H9 (cell line): ENCODE data around the gene KRTAP5-1. TPM values are rescaled to one million over a fixed set of nuclear protein-coding genes. Genes with fewer than 3 reads are reported as not detected.
"Not testable (repeated sequence)": the region's sequence is repeated elsewhere in the genome, so short reads cannot be mapped to it uniquely, and the experiment has no call there.

Experiments
- DNase-seq: peaks from one replicate; pipeline ENCODE4 v3.0.0-alpha.2; 2017
- H2AFZ ChIP-seq: one replicate; pipeline ENCODE4 v1.6.1; 2013; ENCODE audit warnings: mild to moderate bottlenecking, low read length, control low read depth, moderate library complexity
- H2AK5ac ChIP-seq: 2 replicates; pipeline ENCODE4 v1.6.1; 2013; ENCODE audit warnings: low read length, control low read depth, mixed read lengths; ENCODE audit not compliant: insufficient read length
- H2BK120ac ChIP-seq: one replicate; pipeline ENCODE4 v1.6.1; 2013; ENCODE audit warnings: low read depth, mild to moderate bottlenecking, low read length, control low read depth, inconsistent platforms; ENCODE audit not compliant: poor library complexity, severe bottlenecking
- H2BK12ac ChIP-seq: 2 replicates; pipeline ENCODE4 v1.6.1; 2013; ENCODE audit warnings: low read length, control low read depth, mixed read lengths, low read depth; ENCODE audit not compliant: insufficient read length
- H2BK15ac ChIP-seq: 2 replicates; pipeline ENCODE4 v1.6.1; 2013; ENCODE audit warnings: low read depth, low read length, control low read depth
- H2BK20ac ChIP-seq: one replicate; pipeline ENCODE4 v1.6.1; 2013; ENCODE audit warnings: low read depth, mild to moderate bottlenecking, low read length, control low read depth, inconsistent platforms; ENCODE audit not compliant: poor library complexity, severe bottlenecking
- H2BK5ac ChIP-seq: 2 replicates; pipeline ENCODE4 v1.6.1; 2013; ENCODE audit warnings: low read length, control low read depth, mixed read lengths; ENCODE audit not compliant: insufficient read length
- H3K14ac ChIP-seq: 2 replicates; pipeline ENCODE4 v1.6.1; 2013; ENCODE audit warnings: low read length, control low read depth; ENCODE audit not compliant: insufficient read depth
- H3K18ac ChIP-seq: 2 replicates; pipeline ENCODE4 v1.6.1; 2013; ENCODE audit warnings: low read depth, mild to moderate bottlenecking, mixed read lengths, low read length, control low read depth; ENCODE audit not compliant: insufficient read length
- H3K23ac ChIP-seq: 2 replicates; pipeline ENCODE4 v1.6.1; 2013; ENCODE audit warnings: low read length, control low read depth, mixed read lengths, low read depth; ENCODE audit not compliant: insufficient read length
- H3K23me2 ChIP-seq: 2 replicates; pipeline ENCODE4 v1.6.1; 2013; ENCODE audit warnings: low read depth, mild to moderate bottlenecking, mixed read lengths, low read length, control low read depth; ENCODE audit not compliant: insufficient read length, poor library complexity, severe bottlenecking
- H3K27ac ChIP-seq: 2 replicates; pipeline ENCODE4 v1.5.1; 2013; ENCODE audit warnings: low read length, control low read depth, mixed read lengths, low read depth; ENCODE audit not compliant: insufficient read length
- H3K27me3 ChIP-seq: 2 replicates; pipeline ENCODE4 v1.6.1; 2013; ENCODE audit warnings: low read length, control low read depth, inconsistent platforms; ENCODE audit not compliant: insufficient read depth
- H3K4ac ChIP-seq: 2 replicates; pipeline ENCODE4 v1.6.1; 2013; ENCODE audit warnings: low read depth, mild to moderate bottlenecking, control low read depth, inconsistent platforms, low read length, moderate library complexity
- H3K4me1 ChIP-seq: 2 replicates; pipeline ENCODE4 v1.6.1; 2013; ENCODE audit warnings: low read length, control low read depth, inconsistent platforms; ENCODE audit not compliant: insufficient read depth
- H3K4me2 ChIP-seq: 2 replicates; pipeline ENCODE4 v1.6.1; 2013; ENCODE audit warnings: low read length, control low read depth, mixed read lengths; ENCODE audit not compliant: insufficient read length, insufficient read depth
- H3K56ac ChIP-seq: 2 replicates; pipeline ENCODE4 v1.6.1; 2013; ENCODE audit warnings: low read depth, mild to moderate bottlenecking, mixed read lengths, low read length, control low read depth; ENCODE audit not compliant: insufficient read length
- H3K79me1 ChIP-seq: 2 replicates; pipeline ENCODE4 v1.6.1; 2013; ENCODE audit warnings: low read depth, mild to moderate bottlenecking, moderate library complexity, low read length, control low read depth, inconsistent platforms; ENCODE audit not compliant: insufficient read depth, poor library complexity, severe bottlenecking
- H3K79me2 ChIP-seq: 2 replicates; pipeline ENCODE4 v1.6.1; 2013; ENCODE audit warnings: low read length, control low read depth, inconsistent platforms; ENCODE audit not compliant: insufficient read depth
- H3K9ac ChIP-seq: 2 replicates; pipeline ENCODE4 v1.6.1; 2013; ENCODE audit warnings: low read length, control low read depth, mixed read lengths; ENCODE audit not compliant: insufficient read length; ENCODE audit errors: extremely low read depth
- H3K9me3 ChIP-seq: one replicate; pipeline ENCODE4 v1.6.1; 2013; ENCODE audit warnings: low read depth, low read length, inconsistent platforms; ENCODE audit not compliant: control insufficient read depth
- H3T11ph ChIP-seq: one replicate; pipeline ENCODE4 v1.6.1; 2013; ENCODE audit warnings: mild to moderate bottlenecking, low read length, control low read depth, inconsistent platforms
- H4K20me1 ChIP-seq: one replicate; pipeline ENCODE4 v1.6.1; 2013; ENCODE audit not compliant: control insufficient read depth, insufficient read length, insufficient read depth
- H4K5ac ChIP-seq: 2 replicates; pipeline ENCODE4 v1.6.1; 2013; ENCODE audit warnings: low read depth, mild to moderate bottlenecking, mixed read lengths, low read length, control low read depth; ENCODE audit not compliant: insufficient read length
- H4K8ac ChIP-seq: replicated peaks from 2 replicates; pipeline ENCODE4 v1.6.1; 2013; ENCODE audit warnings: low read length, control low read depth, mixed read lengths, low read depth; ENCODE audit not compliant: insufficient read length
- H4K91ac ChIP-seq: 2 replicates; pipeline ENCODE4 v1.6.1; 2013; ENCODE audit warnings: low read depth, mild to moderate bottlenecking, moderate library complexity, mixed read lengths, low read length, control low read depth; ENCODE audit not compliant: insufficient read length
- H3K27ac Mint-ChIP-seq, 3 experiments: 2 replicates in 2 of 3; 3 replicates in 1 of 3; pipeline ENCODE4 v1.8.0; 2020 to 2021; ENCODE audit warnings: mixed read lengths in 3 of 3, mild to moderate bottlenecking in 1 of 3, moderate library complexity in 1 of 3
- H3K27me3 Mint-ChIP-seq: 2 replicates; pipeline ENCODE4 v1.8.0; 2021; ENCODE audit warnings: low read depth, mild to moderate bottlenecking, moderate library complexity, mixed read lengths
- H3K36me3 Mint-ChIP-seq, 3 experiments: 2 replicates in 2 of 3; 3 replicates in 1 of 3; pipeline ENCODE4 v1.8.0; 2020 to 2021; ENCODE audit warnings: low read depth in 3 of 3, mixed read lengths in 3 of 3; ENCODE audit not compliant: insufficient read depth in 1 of 3
- H3K4me1 Mint-ChIP-seq, 2 experiments: 2 replicates each; pipeline ENCODE4 v1.8.0; 2020; ENCODE audit warnings: mixed read lengths in 2 of 2
- H3K4me3 Mint-ChIP-seq, 2 experiments: 2 replicates in 1 of 2; 3 replicates in 1 of 2; pipeline ENCODE4 v1.8.0; 2020 to 2021; ENCODE audit warnings: mild to moderate bottlenecking in 2 of 2, mixed read lengths in 2 of 2, moderate library complexity in 1 of 2
- H3K9me3 Mint-ChIP-seq, 2 experiments: 2 replicates in 1 of 2; 3 replicates in 1 of 2; pipeline ENCODE4 v1.8.0; 2020; ENCODE audit warnings: mild to moderate bottlenecking in 2 of 2, mixed read lengths in 2 of 2, moderate library complexity in 1 of 2
- CTCF ChIP-seq: fragments of 200-600 bp; sonication (generic); conservative IDR thresholded peaks from 3 replicates; pipeline ENCODE4 v1.8.0; 2021; ENCODE audit warnings: antibody characterized with exemption, mild to moderate bottlenecking
- WGBS: extraction: QIAGEN DNeasy Blood & Tissue Kit; methylation state at CpG from one replicate; pipeline ENCODE4 v1.1.7; 2013; ENCODE audit warnings: missing lambda C conversion rate, low lambda C conversion rate, mixed read lengths; ENCODE audit not compliant: insufficient read length; ENCODE audit errors: extremely low coverage; 5-methylcytosine and 5-hydroxymethylcytosine counted together
- total RNA-seq: library from RNA; stranded (reverse); gene quantifications from 2 replicates; pipeline ENCODE4 v1.2.1, GENCODE V29; 2021

KRTAP5-1 gene
- total RNA-seq, 1 experiment from 2014 or later, result not detected

GRCh38 chr11:1598816-1599215, 13.7 kb upstream of the KRTAP5-1 start:
- H2BK15ac ChIP-seq, result no peak overlapping the region
- Mint-ChIP-seq H3K4me1 (peaks cover 29 to 33% of the 10 kb centered on the region in 2 experiments), H3K27ac (no peak overlapping the region), H3K36me3 (peaks cover 4 to 8% (median 4%) of the 10 kb centered on the region in 3 experiments; a peak in 6 of 7 replicates), H3K4me3 (no peak overlapping the region), H3K27me3 (peaks cover 55% of the 10 kb centered on the region), H3K9me3 (peaks cover 13 to 19% of the 10 kb centered on the region in 2 experiments)
- H3K18ac ChIP-seq, result no peak overlapping the region
- H2BK120ac ChIP-seq, result no peak overlapping the region
- no peak overlapping the region for H2BK5ac ChIP-seq
- no peak overlapping the region for H4K8ac ChIP-seq
- H3K9ac ChIP-seq, result no peak overlapping the region
- no peak overlapping the region for H4K91ac ChIP-seq
- TF ChIP-seq CTCF, result no peak
- no peak overlapping the region for H3K4ac ChIP-seq
- no peak overlapping the region for H3K4me2 ChIP-seq
- H3K79me2 ChIP-seq, result no peaks in the 10 kb centered on the region
- H2AK5ac ChIP-seq, result no peak overlapping the region
- no peak overlapping the region for H3K14ac ChIP-seq
- H3K27me3 ChIP-seq, result no peaks in the 10 kb centered on the region
- H3K79me1 ChIP-seq, result no peaks in the 10 kb centered on the region
- H4K5ac ChIP-seq, result no peak overlapping the region
- no peaks in the 10 kb centered on the region for H3K23me2 ChIP-seq
- H3K23ac ChIP-seq, result no peak overlapping the region
- no peaks in the 10 kb centered on the region for H4K20me1 ChIP-seq
- no peak overlapping the region for H3K27ac ChIP-seq
- WGBS, result no CpG with 5 or more reads among the region's 6 CpGs
- no peak overlapping the region for H2AFZ ChIP-seq
- H3K4me1 ChIP-seq, result peaks cover 3% of the 10 kb centered on the region; the same call in 1 of the 2 replicates
- no peak overlapping the region for H2BK20ac ChIP-seq
- H3T11ph ChIP-seq, result no peak overlapping the region
- DNase-seq, result no peak
- H3K9me3 ChIP-seq, result no peaks in the 10 kb centered on the region
- H3K56ac ChIP-seq, result no peak overlapping the region
- H2BK12ac ChIP-seq, result no peak overlapping the region

GRCh38 chr11:1598406-1598805, 13.3 kb upstream of the KRTAP5-1 start:
- not testable (repeated sequence) for H3K9ac ChIP-seq, H3K23ac ChIP-seq, H3K18ac ChIP-seq, H3K36me3 Mint-ChIP-seq, H2BK5ac ChIP-seq, H3T11ph ChIP-seq, H2BK15ac ChIP-seq, H3K4me1 ChIP-seq, H4K5ac ChIP-seq, H3K14ac ChIP-seq, H2AK5ac ChIP-seq, H3K27me3 ChIP-seq, H3K79me1 ChIP-seq, H2BK20ac ChIP-seq, H3K4me2 ChIP-seq, H3K4ac ChIP-seq, H3K27ac Mint-ChIP-seq, H3K56ac ChIP-seq, H4K20me1 ChIP-seq, H2BK120ac ChIP-seq, H3K27ac ChIP-seq, H4K91ac ChIP-seq, DNase-seq, H3K79me2 ChIP-seq, H2AFZ ChIP-seq, H3K4me3 Mint-ChIP-seq, H3K23me2 ChIP-seq, H3K9me3 ChIP-seq, H4K8ac ChIP-seq, H2BK12ac ChIP-seq
- peaks cover 13 to 19% of the 10 kb centered on the region in 2 experiments for H3K9me3 Mint-ChIP-seq
- peaks cover 29 to 33% of the 10 kb centered on the region in 2 experiments for H3K4me1 Mint-ChIP-seq
- peaks cover 59% of the 10 kb centered on the region for H3K27me3 Mint-ChIP-seq
- no CpG with 5 or more reads among the region's 3 CpGs for WGBS
